Stimulated activated CD8-positive, alpha-beta memory T cell treated with anti-CD3 and anti-CD28 coated beads, Interleukin-7, amount 100 ng/mL, for 4 hours (primary cell): Measurements from ENCODE around the gene HES1.
"Not testable (repeated sequence)": the region's sequence is repeated elsewhere in the genome, so short reads cannot be mapped to it uniquely, and the experiment has no call there.

Experiments used
- DNase-seq, 2 donors: peaks; one replicate each; pipeline ENCODE4 v3.0.0-alpha.2; 2020; ENCODE audit warnings: low read depth in 2 of 2

Gene HES1

GRCh38 chr3:194135806-194136518 is at the start of gene HES1:
Gene HES1, plus strand, starts transcription at chr3:194136148. Its CDS starts 233 bp downstream, at chr3:194136381.
- DNase-seq: peak in 1 of 2 donors; percentile 9

- DNase-seq: no peak
These were observed 49.4 kb upstream of the HES1 start for GRCh38 chr3:194086388-194087075.

- DNase-seq: no peak
These were observed 48.7 kb upstream of the HES1 start for GRCh38 chr3:194087280-194087679.

- no peak for DNase-seq
These were observed 47.7 kb upstream of the HES1 start for GRCh38 chr3:194087995-194088855.

GRCh38 chr3:194089357-194090177 is 46.4 kb upstream of the HES1 start:
- DNase-seq: peak in 1 of 2 donors; percentile 30

GRCh38 chr3:194090178-194090555 is 45.8 kb upstream of the HES1 start:
- DNase-seq: not testable (repeated sequence)

GRCh38 chr3:194090716-194091115 is 45.2 kb upstream of the HES1 start:
- DNase-seq: no peak

GRCh38 chr3:194091141-194091540 is 44.8 kb upstream of the HES1 start:
- no peak for DNase-seq

- DNase-seq: not testable (repeated sequence)
These were observed 44.1 kb upstream of the HES1 start for GRCh38 chr3:194091897-194092296.

GRCh38 chr3:194092881-194093301 is 43.1 kb upstream of the HES1 start:
- DNase-seq: no peak

GRCh38 chr3:194093842-194094241 is 42.1 kb upstream of the HES1 start:
- DNase-seq: no peak

GRCh38 chr3:194095464-194095863 is 40.5 kb upstream of the HES1 start:
- DNase-seq: no peak

- no peak for DNase-seq
These were observed 40.0 kb upstream of the HES1 start for GRCh38 chr3:194095902-194096301.

GRCh38 chr3:194097141-194097882 is 38.6 kb upstream of the HES1 start:
- DNase-seq: no peak

GRCh38 chr3:194098081-194098842 is 37.7 kb upstream of the HES1 start:
- no peak for DNase-seq

- no peak for DNase-seq
These were observed 37.1 kb upstream of the HES1 start for GRCh38 chr3:194098843-194099183.

GRCh38 chr3:194099215-194099614 is 36.7 kb upstream of the HES1 start:
- DNase-seq: no peak

GRCh38 chr3:194100856-194101390 is 35.0 kb upstream of the HES1 start:
- no peak for DNase-seq

- no peak for DNase-seq
These were observed 34.1 kb upstream of the HES1 start for GRCh38 chr3:194101592-194102432.
